Measurements from ENCODE around the gene MAP2K6. TPM values are rescaled to one million over a fixed set of nuclear protein-coding genes. Genes with fewer than 3 reads are reported as not detected.

Gene MAP2K6
- total and polyA plus RNA-seq, 2 of the 8 experiments (the other 6 are each of a cell fraction or from before 2014, with no cell fraction given), result 11.0 to 44.1 TPM

GRCh38 chr17:69444023-69444422 is 29.5 kb downstream of the MAP2K6 start:
- peaks cover 7 to 48% of the 10 kb centered on the region in 2 experiments; a peak in 3 of 4 replicates for H3K79me2 ChIP-seq (ENCODE audit: control insufficient read depth in 1 of 2, insufficient read depth in 2 of 2, low read length in 2 of 2)
- CTCF ChIA-PET (ENCODE audit: partially characterized antibody), result interaction anchor here (0.6 to 0.9 kb wide), 2 partner anchors 75 to 192 kb away, joined by 3 read pairs; no protein-coding TSS in a partner anchor

More at GRCh38 chr17:69444023-69444422, 29.5 kb downstream of the MAP2K6 start:
- no peaks in the 10 kb centered on the region for H4K20me1 ChIP-seq (replicated peaks in 1 of 2; ENCODE audit: control insufficient read depth in 1 of 2, insufficient read depth in 2 of 2, low read length in 2 of 2)
- no peak overlapping the region for H3K4me3 ChIP-seq (ENCODE audit: extremely low read depth in 1 of 4, insufficient read depth in 2 of 4, low read depth in 3 of 4, low read length in 4 of 4)
- H4K91ac ChIP-seq (replicated peaks; ENCODE audit: insufficient read length, low read length), result no peak overlapping the region
- no peak overlapping the region for H4K8ac ChIP-seq (ENCODE audit: extremely low read depth, insufficient read depth, low read length)
- TF ChIP-seq RAD21 (IDR thresholded peaks at IDR 0.05 in 1 of 2, conservative IDR thresholded peaks at IDR 0.05 in 1 of 2; ENCODE audit: low read depth in 2 of 2, low read length in 2 of 2) (no peak), GTF2F1 (IDR thresholded peaks at IDR 0.05; ENCODE audit: borderline replicate concordance, low read depth, low read length) (no peak), SP1 (IDR thresholded peaks at IDR 0.05; ENCODE audit: low read depth, low read length) (no peak), SIX5 (IDR thresholded peaks at IDR 0.05; ENCODE audit: low read depth, low read length) (no peak), CEBPB (IDR thresholded peaks at IDR 0.05; ENCODE audit: low read depth, low read length) (no peak), POU5F1 (IDR thresholded peaks at IDR 0.05; ENCODE audit: low read depth, low read length) (no peak), SRF (IDR thresholded peaks at IDR 0.05; ENCODE audit: low read depth, low read length) (no peak), BRCA1 (IDR thresholded peaks at IDR 0.05; ENCODE audit: low read depth, low read length) (no peak), CHD2 (IDR thresholded peaks at IDR 0.05; ENCODE audit: low read length) (no peak), TCF12 (IDR thresholded peaks at IDR 0.05; ENCODE audit: low read depth, low read length) (no peak), CBX5 (IDR thresholded peaks at IDR 0.05; ENCODE audit: low read depth, low read length) (no peak), BACH1 (IDR thresholded peaks at IDR 0.05; ENCODE audit: low read length) (no peak), SP4 (IDR thresholded peaks at IDR 0.05; ENCODE audit: low read length) (no peak), SUZ12 (IDR thresholded peaks at IDR 0.05; ENCODE audit: low read length) (no peak), TAF7 (optimal IDR thresholded peaks at IDR 0.05; ENCODE audit: borderline replicate concordance, low read depth, low read length) (no peak)
- no peak overlapping the region for H2BK120ac ChIP-seq (replicated peaks; ENCODE audit: low read depth, low read length)
- H3K79me1 ChIP-seq (ENCODE audit: low read depth, low read length), result 0 out of 2 replicates have a peak, but pooled peaks cover 5% of the 10 kb centered on the region
- H2AFZ ChIP-seq (ENCODE audit: low read length), result no peak overlapping the region
- H3K36me3 ChIP-seq (ENCODE audit: control insufficient read depth in 2 of 4, insufficient read depth in 4 of 4, low read length in 3 of 4), result no peaks in the 10 kb centered on the region
- POLR2A ChIA-PET (ENCODE audit: partially characterized antibody), result interaction anchor here (0.8 to 1.0 kb wide), 2 partner anchors 14 kb away, joined by 3 to 4 read pairs; no protein-coding TSS in a partner anchor
- no peak overlapping the region for H2BK20ac ChIP-seq (ENCODE audit: low read length)
- H3K9me3 ChIP-seq (ENCODE audit: insufficient read depth in 2 of 2, low read depth in 1 of 2, low read length in 1 of 2), result no peaks in the 10 kb centered on the region
- FAIRE-seq (no peak), DNase-seq (ENCODE audit: low read depth in 1 of 2, low spot score in 2 of 2) (no peak)
- WGBS, 2 experiments (ENCODE audit: extremely low coverage in 1 of 2, insufficient coverage in 1 of 2, insufficient read length in 1 of 2, insufficient replicate concordance in 2 of 2, low coverage in 1 of 2, low lambda C conversion rate in 2 of 2, missing lambda C conversion rate in 1 of 2), result 63% methylated on average over 1 of the region's 1 CpG; no CpG with 5 or more reads in 1 of the 2 experiments
- no peak overlapping the region for H2AK5ac ChIP-seq (ENCODE audit: low read depth, low read length)
- no peaks in the 10 kb centered on the region; the same call in 1 of the 2 replicates for H3K23me2 ChIP-seq (ENCODE audit: low read depth, low read length)
- H3K23ac ChIP-seq (ENCODE audit: insufficient read length), result no peak overlapping the region
- H3K4ac ChIP-seq (replicated peaks; ENCODE audit: insufficient read length, low read depth, low read length), result no peak overlapping the region
- H3K9ac ChIP-seq (replicated peaks in 1 of 4; ENCODE audit: extremely low read depth in 1 of 4, low read depth in 3 of 4, low read length in 3 of 4), result no peak overlapping the region
- no peak overlapping the region for H4K5ac ChIP-seq (ENCODE audit: insufficient read length, low read depth, low read length)
- H3K27ac ChIP-seq (ENCODE audit: low read depth, low read length), result no peak overlapping the region
- no peak overlapping the region for H3K18ac ChIP-seq (ENCODE audit: extremely low read depth, low read length)
- H3K4me2 ChIP-seq (ENCODE audit: insufficient read depth in 1 of 2, low read depth in 2 of 2, low read length in 2 of 2), result no peak overlapping the region
- H2BK15ac ChIP-seq (ENCODE audit: low read length), result no peak overlapping the region
- H2BK12ac ChIP-seq (ENCODE audit: low read depth, low read length), result no peak overlapping the region
- H3K56ac ChIP-seq (replicated peaks; ENCODE audit: insufficient read length, low read depth, low read length), result no peak overlapping the region
- H2BK5ac ChIP-seq (ENCODE audit: low read depth, low read length), result no peak overlapping the region
- H3K27me3 ChIP-seq (replicated peaks in 1 of 4; ENCODE audit: control insufficient read depth in 3 of 4, extremely low read depth in 1 of 4, insufficient read depth in 3 of 4, low read length in 3 of 4), result no peaks in the 10 kb centered on the region
- H3K4me1 ChIP-seq (replicated peaks in 1 of 4; ENCODE audit: control insufficient read depth in 3 of 4, insufficient read depth in 4 of 4, low read length in 3 of 4), result peaks cover 6 to 11% (median 7%) of the 10 kb centered on the region in 4 experiments
- no peak overlapping the region for H3K14ac ChIP-seq (ENCODE audit: insufficient read length)

All from H1 (cell line).